H9 (cell line): ENCODE data around the gene OCIAD2. TPM values are rescaled to one million over a fixed set of nuclear protein-coding genes. Genes with fewer than 3 reads are reported as not detected.

Source experiments
- DNase-seq: peaks from one replicate; pipeline ENCODE4 v3.0.0-alpha.2; 2017
- H2AFZ ChIP-seq: one replicate; pipeline ENCODE4 v1.6.1; 2013; ENCODE audit warnings: mild to moderate bottlenecking, low read length, control low read depth, moderate library complexity
- H2AK5ac ChIP-seq: 2 replicates; pipeline ENCODE4 v1.6.1; 2013; ENCODE audit warnings: low read length, control low read depth, mixed read lengths; ENCODE audit not compliant: insufficient read length
- H2BK120ac ChIP-seq: one replicate; pipeline ENCODE4 v1.6.1; 2013; ENCODE audit warnings: low read depth, mild to moderate bottlenecking, low read length, control low read depth, inconsistent platforms; ENCODE audit not compliant: poor library complexity, severe bottlenecking
- H2BK12ac ChIP-seq: 2 replicates; pipeline ENCODE4 v1.6.1; 2013; ENCODE audit warnings: low read length, control low read depth, mixed read lengths, low read depth; ENCODE audit not compliant: insufficient read length
- H2BK15ac ChIP-seq: 2 replicates; pipeline ENCODE4 v1.6.1; 2013; ENCODE audit warnings: low read depth, low read length, control low read depth
- H2BK20ac ChIP-seq: one replicate; pipeline ENCODE4 v1.6.1; 2013; ENCODE audit warnings: low read depth, mild to moderate bottlenecking, low read length, control low read depth, inconsistent platforms; ENCODE audit not compliant: poor library complexity, severe bottlenecking
- H2BK5ac ChIP-seq: 2 replicates; pipeline ENCODE4 v1.6.1; 2013; ENCODE audit warnings: low read length, control low read depth, mixed read lengths; ENCODE audit not compliant: insufficient read length
- H3K14ac ChIP-seq: 2 replicates; pipeline ENCODE4 v1.6.1; 2013; ENCODE audit warnings: low read length, control low read depth; ENCODE audit not compliant: insufficient read depth
- H3K18ac ChIP-seq: 2 replicates; pipeline ENCODE4 v1.6.1; 2013; ENCODE audit warnings: low read depth, mild to moderate bottlenecking, mixed read lengths, low read length, control low read depth; ENCODE audit not compliant: insufficient read length
- H3K23ac ChIP-seq: 2 replicates; pipeline ENCODE4 v1.6.1; 2013; ENCODE audit warnings: low read length, control low read depth, mixed read lengths, low read depth; ENCODE audit not compliant: insufficient read length
- H3K23me2 ChIP-seq: 2 replicates; pipeline ENCODE4 v1.6.1; 2013; ENCODE audit warnings: low read depth, mild to moderate bottlenecking, mixed read lengths, low read length, control low read depth; ENCODE audit not compliant: insufficient read length, poor library complexity, severe bottlenecking
- H3K27ac ChIP-seq: 2 replicates; pipeline ENCODE4 v1.5.1; 2013; ENCODE audit warnings: low read length, control low read depth, mixed read lengths, low read depth; ENCODE audit not compliant: insufficient read length
- H3K27me3 ChIP-seq: 2 replicates; pipeline ENCODE4 v1.6.1; 2013; ENCODE audit warnings: low read length, control low read depth, inconsistent platforms; ENCODE audit not compliant: insufficient read depth
- H3K4ac ChIP-seq: 2 replicates; pipeline ENCODE4 v1.6.1; 2013; ENCODE audit warnings: low read depth, mild to moderate bottlenecking, control low read depth, inconsistent platforms, low read length, moderate library complexity
- H3K4me1 ChIP-seq: 2 replicates; pipeline ENCODE4 v1.6.1; 2013; ENCODE audit warnings: low read length, control low read depth, inconsistent platforms; ENCODE audit not compliant: insufficient read depth
- H3K4me2 ChIP-seq: 2 replicates; pipeline ENCODE4 v1.6.1; 2013; ENCODE audit warnings: low read length, control low read depth, mixed read lengths; ENCODE audit not compliant: insufficient read length, insufficient read depth
- H3K56ac ChIP-seq: 2 replicates; pipeline ENCODE4 v1.6.1; 2013; ENCODE audit warnings: low read depth, mild to moderate bottlenecking, mixed read lengths, low read length, control low read depth; ENCODE audit not compliant: insufficient read length
- H3K79me1 ChIP-seq: 2 replicates; pipeline ENCODE4 v1.6.1; 2013; ENCODE audit warnings: low read depth, mild to moderate bottlenecking, moderate library complexity, low read length, control low read depth, inconsistent platforms; ENCODE audit not compliant: insufficient read depth, poor library complexity, severe bottlenecking
- H3K79me2 ChIP-seq: 2 replicates; pipeline ENCODE4 v1.6.1; 2013; ENCODE audit warnings: low read length, control low read depth, inconsistent platforms; ENCODE audit not compliant: insufficient read depth
- H3K9ac ChIP-seq: 2 replicates; pipeline ENCODE4 v1.6.1; 2013; ENCODE audit warnings: low read length, control low read depth, mixed read lengths; ENCODE audit not compliant: insufficient read length; ENCODE audit errors: extremely low read depth
- H3K9me3 ChIP-seq: one replicate; pipeline ENCODE4 v1.6.1; 2013; ENCODE audit warnings: low read depth, low read length, inconsistent platforms; ENCODE audit not compliant: control insufficient read depth
- H3T11ph ChIP-seq: one replicate; pipeline ENCODE4 v1.6.1; 2013; ENCODE audit warnings: mild to moderate bottlenecking, low read length, control low read depth, inconsistent platforms
- H4K20me1 ChIP-seq: one replicate; pipeline ENCODE4 v1.6.1; 2013; ENCODE audit not compliant: control insufficient read depth, insufficient read length, insufficient read depth
- H4K5ac ChIP-seq: 2 replicates; pipeline ENCODE4 v1.6.1; 2013; ENCODE audit warnings: low read depth, mild to moderate bottlenecking, mixed read lengths, low read length, control low read depth; ENCODE audit not compliant: insufficient read length
- H4K8ac ChIP-seq: replicated peaks from 2 replicates; pipeline ENCODE4 v1.6.1; 2013; ENCODE audit warnings: low read length, control low read depth, mixed read lengths, low read depth; ENCODE audit not compliant: insufficient read length
- H4K91ac ChIP-seq: 2 replicates; pipeline ENCODE4 v1.6.1; 2013; ENCODE audit warnings: low read depth, mild to moderate bottlenecking, moderate library complexity, mixed read lengths, low read length, control low read depth; ENCODE audit not compliant: insufficient read length
- H3K27ac Mint-ChIP-seq, 3 experiments: 2 replicates in 2 of 3; 3 replicates in 1 of 3; pipeline ENCODE4 v1.8.0; 2020 to 2021; ENCODE audit warnings: mixed read lengths in 3 of 3, mild to moderate bottlenecking in 1 of 3, moderate library complexity in 1 of 3
- H3K27me3 Mint-ChIP-seq: 2 replicates; pipeline ENCODE4 v1.8.0; 2021; ENCODE audit warnings: low read depth, mild to moderate bottlenecking, moderate library complexity, mixed read lengths
- H3K36me3 Mint-ChIP-seq, 3 experiments: 2 replicates in 2 of 3; 3 replicates in 1 of 3; pipeline ENCODE4 v1.8.0; 2020 to 2021; ENCODE audit warnings: low read depth in 3 of 3, mixed read lengths in 3 of 3; ENCODE audit not compliant: insufficient read depth in 1 of 3
- H3K4me1 Mint-ChIP-seq, 2 experiments: 2 replicates each; pipeline ENCODE4 v1.8.0; 2020; ENCODE audit warnings: mixed read lengths in 2 of 2
- H3K4me3 Mint-ChIP-seq, 2 experiments: 2 replicates in 1 of 2; 3 replicates in 1 of 2; pipeline ENCODE4 v1.8.0; 2020 to 2021; ENCODE audit warnings: mild to moderate bottlenecking in 2 of 2, mixed read lengths in 2 of 2, moderate library complexity in 1 of 2
- H3K9me3 Mint-ChIP-seq, 2 experiments: 2 replicates in 1 of 2; 3 replicates in 1 of 2; pipeline ENCODE4 v1.8.0; 2020; ENCODE audit warnings: mild to moderate bottlenecking in 2 of 2, mixed read lengths in 2 of 2, moderate library complexity in 1 of 2
- CTCF ChIP-seq: fragments of 200-600 bp; sonication (generic); conservative IDR thresholded peaks from 3 replicates; pipeline ENCODE4 v1.8.0; 2021; ENCODE audit warnings: antibody characterized with exemption, mild to moderate bottlenecking
- WGBS: extraction: QIAGEN DNeasy Blood & Tissue Kit; methylation state at CpG from one replicate; pipeline ENCODE4 v1.1.7; 2013; ENCODE audit warnings: missing lambda C conversion rate, low lambda C conversion rate, mixed read lengths; ENCODE audit not compliant: insufficient read length; ENCODE audit errors: extremely low coverage; 5-methylcytosine and 5-hydroxymethylcytosine counted together
- total RNA-seq: library from RNA; stranded (reverse); gene quantifications from 2 replicates; pipeline ENCODE4 v1.2.1, GENCODE V29; 2021

The OCIAD2 gene
- total RNA-seq, 1 experiment from 2014 or later = 108 TPM

- peaks cover 4% of the 10 kb centered on the region; the same call in 1 of the 2 replicates for H3K79me2 ChIP-seq
- no peak overlapping the region for H2BK15ac ChIP-seq
- H4K8ac ChIP-seq = no peak overlapping the region
- no CpG with 5 or more reads among the region's 7 CpGs for WGBS
- H3K23me2 ChIP-seq = peaks cover 13% of the 10 kb centered on the region
- H3K4me3 Mint-ChIP-seq = no peak overlapping the region
- no peak overlapping the region for H2AK5ac ChIP-seq
- 0 out of 7 replicates have a peak overlapping the region, but pooled peaks of 1 of the 3 experiments have one; percentile 13 for H3K27ac Mint-ChIP-seq
- no peaks in the 10 kb centered on the region; the same call in 1 of the 2 replicates for H3K27me3 Mint-ChIP-seq
- no peak for TF ChIP-seq CTCF
- H3K56ac ChIP-seq = no peak overlapping the region
- H3K36me3 Mint-ChIP-seq = peaks cover 2 to 10% (median 9%) of the 10 kb centered on the region in 3 experiments; a peak in 5 of 7 replicates
- H2BK12ac ChIP-seq = peak overlapping the region; percentile 72
- H3K4ac ChIP-seq = no peak overlapping the region
- no peak overlapping the region for H2BK120ac ChIP-seq
- no peaks in the 10 kb centered on the region for H3K27me3 ChIP-seq
- H3K4me1 ChIP-seq = peaks cover 4% of the 10 kb centered on the region
- no peaks in the 10 kb centered on the region for H4K20me1 ChIP-seq
- no peak overlapping the region for H3K18ac ChIP-seq
- H3K9me3 ChIP-seq = no peaks in the 10 kb centered on the region
- H2BK5ac ChIP-seq = no peak overlapping the region
- H3K79me1 ChIP-seq = no peaks in the 10 kb centered on the region
- H2BK20ac ChIP-seq = no peak overlapping the region
- no peak overlapping the region for H3K14ac ChIP-seq
- no peak overlapping the region for H3K9ac ChIP-seq
- no peak overlapping the region for H4K5ac ChIP-seq
- no peaks in the 10 kb centered on the region; a peak in 1 of 5 replicates for H3K9me3 Mint-ChIP-seq
- no peak for DNase-seq
- H4K91ac ChIP-seq = no peak overlapping the region
- no peak overlapping the region for H3K4me2 ChIP-seq
- H3K27ac ChIP-seq = no peak overlapping the region
- no peak overlapping the region for H3K23ac ChIP-seq
- peaks cover 8 to 18% of the 10 kb centered on the region in 2 experiments for H3K4me1 Mint-ChIP-seq
- no peak overlapping the region for H3T11ph ChIP-seq
- no peak overlapping the region for H2AFZ ChIP-seq
These were observed 1.3 kb upstream of the OCIAD2 start for GRCh38 chr4:48907706-48908477.
